ENCODE measurements around the gene SCAPER.

The SCAPER gene

GRCh38 chr15:76343313-76343996, 561.7 kb downstream of the SCAPER start:
- Histone ChIP-seq H3K27ac (no peak overlapping the region), H3K9me3 (peaks cover 8% of the 10 kb centered on the region), H3K36me3 (peaks cover 8% of the 10 kb centered on the region), H3K27me3 (peaks cover 100% of the 10 kb centered on the region), H3K4me1 (ENCODE audit: control insufficient read depth in 1 of 2, insufficient read depth in 1 of 2, low read depth in 1 of 2, low read length in 1 of 2) (peaks cover 71 to 74% of the 10 kb centered on the region in 2 experiments), H3K4me3 (ENCODE audit: low read depth in 1 of 2, low read length in 1 of 2) (peak overlapping the region in 1 of 2 experiments; percentile 71)
- no peak for TF ChIP-seq CTCF (IDR thresholded peaks at IDR 0.05)

- Histone ChIP-seq H3K4me1 (ENCODE audit: control insufficient read depth in 1 of 2, insufficient read depth in 1 of 2, low read depth in 1 of 2, low read length in 1 of 2) (peaks cover 79 to 82% of the 10 kb centered on the region in 2 experiments), H3K27me3 (peaks cover 100% of the 10 kb centered on the region), H3K36me3 (peaks cover 11% of the 10 kb centered on the region), H3K4me3 (ENCODE audit: low read depth in 1 of 2, low read length in 1 of 2) (peak overlapping the region; percentile 26 to 71), H3K9me3 (peaks cover 8% of the 10 kb centered on the region), H3K27ac (no peak overlapping the region)
- TF ChIP-seq CTCF (IDR thresholded peaks at IDR 0.05) = no peak
Measured at GRCh38 chr15:76342382-76343201, 562.5 kb downstream of the SCAPER start.

GRCh38 chr15:76342058-76342381, 563.1 kb downstream of the SCAPER start:
- Histone ChIP-seq H3K9me3 (peaks cover 8% of the 10 kb centered on the region), H3K4me1 (ENCODE audit: control insufficient read depth in 1 of 2, insufficient read depth in 1 of 2, low read depth in 1 of 2, low read length in 1 of 2) (peaks cover 82% of the 10 kb centered on the region in 2 experiments), H3K4me3 (ENCODE audit: low read depth in 1 of 2, low read length in 1 of 2) (peak overlapping the region; percentile 26 to 71), H3K36me3 (peaks cover 12% of the 10 kb centered on the region), H3K27ac (no peak overlapping the region), H3K27me3 (peaks cover 100% of the 10 kb centered on the region)
- no peak for TF ChIP-seq CTCF (IDR thresholded peaks at IDR 0.05)

- H3K27me3 ChIP-seq = peaks cover 100% of the 10 kb centered on the region
- peaks cover 8% of the 10 kb centered on the region for H3K9me3 ChIP-seq
- H3K36me3 ChIP-seq = peaks cover 12% of the 10 kb centered on the region
- no peak for TF ChIP-seq CTCF (IDR thresholded peaks at IDR 0.05)
- peak overlapping the region in 1 of 2 experiments; percentile 71 for H3K4me3 ChIP-seq (ENCODE audit: low read depth in 1 of 2, low read length in 1 of 2)
- peaks cover 82% of the 10 kb centered on the region in 2 experiments for H3K4me1 ChIP-seq (ENCODE audit: control insufficient read depth in 1 of 2, insufficient read depth in 1 of 2, low read depth in 1 of 2, low read length in 1 of 2)
- no peak overlapping the region for H3K27ac ChIP-seq
Measured at GRCh38 chr15:76341366-76342057, 563.6 kb downstream of the SCAPER start.

GRCh38 chr15:76340803-76341365, 564.3 kb downstream of the SCAPER start:
- Histone ChIP-seq H3K27me3 (peaks cover 96% of the 10 kb centered on the region), H3K27ac (no peak overlapping the region), H3K4me3 (ENCODE audit: low read depth in 1 of 2, low read length in 1 of 2) (peak overlapping the region; percentile 71 to 89), H3K4me1 (ENCODE audit: control insufficient read depth in 1 of 2, insufficient read depth in 1 of 2, low read depth in 1 of 2, low read length in 1 of 2) (peaks cover 79 to 80% of the 10 kb centered on the region in 2 experiments), H3K9me3 (peaks cover 8% of the 10 kb centered on the region), H3K36me3 (peaks cover 12% of the 10 kb centered on the region)
- peak; percentile 17 for TF ChIP-seq CTCF (IDR thresholded peaks at IDR 0.05)

All from neutrophil (primary cell).